ENCODE measurements around the gene FRMD5. TPM values are rescaled to one million over a fixed set of nuclear protein-coding genes. Genes with fewer than 3 reads are reported as not detected.

Gene FRMD5
- total and polyA plus RNA-seq, 2 experiments from 2014 or later: 5.9 to 10.1 TPM

- Histone ChIP-seq H3K27ac (ENCODE audit: low read depth) (no peak overlapping the region), H3K4me1 (ENCODE audit: insufficient read depth) (0 out of 2 replicates have a peak, but pooled peaks cover 3% of the 10 kb centered on the region), H3K4me3 (no peak overlapping the region), H3K9me2 (ENCODE audit: insufficient read depth) (no peaks in the 10 kb centered on the region), H2AFZ (no peak overlapping the region), H4K20me1 (replicated peaks; ENCODE audit: insufficient read depth) (0 out of 2 replicates have a peak, but pooled peaks cover 7% of the 10 kb centered on the region), H3K4me2 (no peak overlapping the region), H3F3A (replicated peaks; ENCODE audit: low read depth) (no peaks in the 10 kb centered on the region), H3K27me3 (ENCODE audit: insufficient read depth) (no peaks in the 10 kb centered on the region), H3K79me2 (replicated peaks; ENCODE audit: insufficient read depth) (no peaks in the 10 kb centered on the region), H3K36me3 (ENCODE audit: insufficient read depth) (no peaks in the 10 kb centered on the region)
- Mint-ChIP-seq H3K4me1 (peaks cover 5% of the 10 kb centered on the region; the same call in 2 of the 3 replicates), H3K27ac (no peak overlapping the region), H3K36me3 (ENCODE audit: low read depth) (no peaks in the 10 kb centered on the region), H3K27me3 (ENCODE audit: insufficient read depth, low read depth, poor library complexity) (no peaks in the 10 kb centered on the region), H3K9me3 (no peaks in the 10 kb centered on the region), H3K4me3 (no peak overlapping the region)
- ATAC-seq (no peak), DNase-seq (ENCODE audit: low spot score) (no peak)
- TF ChIP-seq CTCF (conservative IDR thresholded peaks at IDR 0.05; ENCODE audit: low read depth in 2 of 2): no peak
- no peak for TF ChIP-seq EZH2phosphoT487 (IDR thresholded peaks at IDR 0.05; ENCODE audit: unreplicated experiment)
- TF ChIP-seq ZNF114 (CRISPR knock-in tag; IDR thresholded peaks at IDR 0.05): no peak
- TF ChIP-seq POLR2AphosphoS5 (IDR thresholded peaks at IDR 0.05; ENCODE audit: low read depth): no peak
- no peak for TF ChIP-seq ZNF331 (CRISPR knock-in tag; IDR thresholded peaks at IDR 0.05; ENCODE audit: low read depth)
- TF ChIP-seq EZH2 (IDR thresholded peaks at IDR 0.05; ENCODE audit: low read depth, unreplicated experiment): no peak
- TF ChIP-seq NANOG (IDR thresholded peaks at IDR 0.05; ENCODE audit: borderline replicate concordance): no peak
- no peak for TF ChIP-seq STAT1 (IDR thresholded peaks at IDR 0.05; ENCODE audit: unreplicated experiment)
- no peak for TF ChIP-seq REST (IDR thresholded peaks at IDR 0.05; ENCODE audit: unreplicated experiment)
- TF ChIP-seq ZNF462 (CRISPR knock-in tag; IDR thresholded peaks at IDR 0.05): no peak
- TF ChIP-seq JUNB (IDR thresholded peaks at IDR 0.05; ENCODE audit: unreplicated experiment): no peak
- no peak for TF ChIP-seq ETS1 (IDR thresholded peaks at IDR 0.05)
- no peak for TF ChIP-seq CREB1 (CRISPR knock-in tag; IDR thresholded peaks at IDR 0.05; ENCODE audit: low read depth)
These were observed 97.5 kb downstream of the FRMD5 start for GRCh38 chr15:44097552-44097951.

Data from GM23338 (cell line).